WI38 (cell line): Measurements from ENCODE around the gene OVAAL.

Source experiments
- H3K4me3 ChIP-seq: 2 replicates; pipeline ENCODE4 v1.5.1; 2011; ENCODE audit warnings: low read depth, mild to moderate bottlenecking, control low read depth, low read length
- TF ChIP-seq, protein P1 (sequence below): IDR thresholded peaks from 2 replicates; pipeline ENCODE4 v1.5.1; 2012; ENCODE audit warnings: low read depth, mild to moderate bottlenecking, control low read depth, low read length

Gene OVAAL

GRCh38 chr1:180563026-180563827, 4.5 kb downstream of the OVAAL start:
- TF ChIP-seq, protein P1, sequence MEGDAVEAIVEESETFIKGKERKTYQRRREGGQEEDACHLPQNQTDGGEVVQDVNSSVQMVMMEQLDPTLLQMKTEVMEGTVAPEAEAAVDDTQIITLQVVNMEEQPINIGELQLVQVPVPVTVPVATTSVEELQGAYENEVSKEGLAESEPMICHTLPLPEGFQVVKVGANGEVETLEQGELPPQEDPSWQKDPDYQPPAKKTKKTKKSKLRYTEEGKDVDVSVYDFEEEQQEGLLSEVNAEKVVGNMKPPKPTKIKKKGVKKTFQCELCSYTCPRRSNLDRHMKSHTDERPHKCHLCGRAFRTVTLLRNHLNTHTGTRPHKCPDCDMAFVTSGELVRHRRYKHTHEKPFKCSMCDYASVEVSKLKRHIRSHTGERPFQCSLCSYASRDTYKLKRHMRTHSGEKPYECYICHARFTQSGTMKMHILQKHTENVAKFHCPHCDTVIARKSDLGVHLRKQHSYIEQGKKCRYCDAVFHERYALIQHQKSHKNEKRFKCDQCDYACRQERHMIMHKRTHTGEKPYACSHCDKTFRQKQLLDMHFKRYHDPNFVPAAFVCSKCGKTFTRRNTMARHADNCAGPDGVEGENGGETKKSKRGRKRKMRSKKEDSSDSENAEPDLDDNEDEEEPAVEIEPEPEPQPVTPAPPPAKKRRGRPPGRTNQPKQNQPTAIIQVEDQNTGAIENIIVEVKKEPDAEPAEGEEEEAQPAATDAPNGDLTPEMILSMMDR: no peak
- no peak overlapping the region for H3K4me3 ChIP-seq

DNA sequence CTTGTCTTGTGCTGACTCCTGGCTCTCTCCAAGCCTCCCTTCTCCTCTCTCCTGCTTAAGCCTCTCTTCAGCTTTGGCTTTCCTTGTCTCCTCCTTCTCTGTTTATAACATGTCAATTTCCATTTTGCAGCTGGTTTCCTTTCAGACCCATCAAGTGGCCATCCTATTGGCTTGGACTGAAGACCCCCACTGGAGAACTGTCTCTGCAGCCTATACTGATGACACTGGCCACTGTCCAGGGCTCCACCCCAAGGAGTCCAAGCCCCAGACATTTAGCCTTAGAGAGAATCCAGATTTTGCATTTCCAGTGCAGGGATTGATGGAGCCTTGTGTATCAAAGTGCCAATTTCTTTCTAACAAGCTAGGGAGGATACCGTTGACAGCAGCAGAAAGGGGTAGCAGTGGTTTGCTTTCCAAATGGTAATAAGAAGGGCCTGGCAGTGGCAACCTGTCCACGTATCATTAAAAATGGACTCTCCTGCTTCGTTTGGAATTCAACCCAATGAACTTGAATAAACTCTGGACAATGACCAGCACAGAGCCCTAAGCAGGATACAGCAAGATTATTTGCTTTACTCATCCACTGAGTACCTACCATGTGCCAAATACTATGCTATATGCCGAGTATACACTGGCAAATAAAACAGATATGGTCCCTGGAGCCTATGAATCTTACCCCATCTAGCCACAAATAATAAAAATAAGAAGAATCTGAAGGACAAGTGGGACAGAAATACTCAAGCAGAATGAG, 6.5 kb downstream of the OVAAL start:
- TF ChIP-seq, protein P1: no peak
- H3K4me3 ChIP-seq: no peak overlapping the region

- H3K4me3 ChIP-seq: no peak overlapping the region
- TF ChIP-seq, protein P1: no peak
Observed at GRCh38 chr1:180566026-180566425, 7.3 kb downstream of the OVAAL start.

DNA sequence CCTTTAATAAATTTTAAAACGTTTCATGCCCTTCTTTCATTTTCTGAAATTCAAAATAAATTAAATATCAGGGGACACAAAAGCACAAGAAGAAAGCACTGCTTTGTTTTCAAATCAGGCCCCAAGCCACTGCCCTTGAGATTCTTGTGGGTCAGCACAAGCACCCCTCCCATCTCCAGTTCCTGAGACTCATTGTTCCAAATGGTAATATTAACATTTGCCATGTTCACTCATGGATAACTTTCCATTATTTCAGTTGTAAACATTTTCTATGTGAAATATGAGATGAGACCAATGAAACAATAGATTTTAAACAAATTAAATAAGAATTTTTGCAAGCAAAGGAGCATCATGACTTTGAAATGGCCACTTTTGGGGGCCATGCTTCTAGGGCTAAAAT, 7.7 kb downstream of the OVAAL start:
- TF ChIP-seq, protein P1: no peak
- H3K4me3 ChIP-seq: no peak overlapping the region

GRCh38 chr1:180567654-180568053, 8.9 kb downstream of the OVAAL start:
- no peak overlapping the region for H3K4me3 ChIP-seq

DNA sequence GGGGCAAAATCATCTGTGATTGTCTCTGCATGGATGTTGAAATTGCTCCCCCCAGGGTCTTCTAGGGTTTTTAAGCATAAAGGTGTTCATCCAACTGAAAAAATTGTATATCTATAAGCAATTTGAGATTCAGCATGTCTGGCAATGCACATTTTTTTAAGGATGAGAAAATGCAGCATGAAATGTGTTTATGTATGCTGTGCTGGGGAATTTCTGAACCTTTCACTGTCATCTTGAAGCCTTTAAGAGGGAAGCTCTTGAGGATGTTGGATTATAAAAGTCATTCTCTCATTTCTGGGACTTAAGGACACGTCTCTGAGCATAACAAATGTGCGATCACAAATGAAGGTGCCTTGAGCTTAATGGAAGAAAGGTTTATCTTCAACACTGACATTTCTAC, 9.4 kb downstream of the OVAAL start:
- no peak overlapping the region for H3K4me3 ChIP-seq
- TF ChIP-seq, protein P1: no peak

More at GRCh38 chr1:180567654-180568053, 8.9 kb downstream of the OVAAL start:
- TF ChIP-seq, protein P1: no peak
